ENCODE measurements around the gene DBH. TPM values are rescaled to one million over a fixed set of nuclear protein-coding genes. Genes with fewer than 3 reads are reported as not detected.

Gene DBH
- polyA plus RNA-seq, 1 donor (not counting 4 experiments of a cell fraction or from before 2014, with no cell fraction given) = not detected

DNA sequence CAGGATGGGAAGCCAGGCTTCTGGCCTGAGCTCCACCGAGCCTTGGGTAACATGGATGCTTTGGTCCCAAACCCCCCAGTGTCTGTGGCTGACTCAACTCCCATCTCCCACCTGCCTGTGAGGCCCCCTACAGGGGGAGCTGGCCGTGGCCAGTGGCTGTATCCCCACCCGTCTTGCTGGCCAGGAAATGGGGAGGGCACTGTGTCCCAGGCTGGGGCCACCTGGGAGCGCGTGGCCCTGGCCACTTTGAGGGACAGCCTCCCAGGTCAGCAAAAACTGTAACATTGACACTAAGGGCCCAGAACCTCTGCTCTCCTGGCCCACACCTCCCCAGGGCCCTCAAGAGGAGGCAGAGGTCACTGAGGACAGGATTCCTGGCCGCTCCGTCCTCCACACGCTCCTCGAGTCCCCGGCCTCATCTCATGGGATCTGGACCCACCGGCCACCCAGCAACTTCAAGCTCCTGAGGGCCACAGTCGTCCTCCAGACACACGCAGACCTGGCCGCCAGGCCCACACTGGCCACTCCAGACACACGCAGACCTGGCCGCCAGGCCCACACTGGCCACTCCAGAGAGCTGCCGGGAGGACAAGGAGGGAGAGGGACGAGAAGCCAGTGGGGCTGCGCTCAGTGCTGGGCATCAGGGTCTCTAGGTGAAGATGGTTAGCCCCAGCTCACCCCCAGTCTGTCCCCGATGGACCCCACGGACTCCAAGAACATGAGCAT, 44.2 kb downstream of the DBH start:
- no peak for TF ChIP-seq EZH2 (IDR thresholded peaks at IDR 0.05; ENCODE audit: low read length)
- TF ChIP-seq, protein P1, sequence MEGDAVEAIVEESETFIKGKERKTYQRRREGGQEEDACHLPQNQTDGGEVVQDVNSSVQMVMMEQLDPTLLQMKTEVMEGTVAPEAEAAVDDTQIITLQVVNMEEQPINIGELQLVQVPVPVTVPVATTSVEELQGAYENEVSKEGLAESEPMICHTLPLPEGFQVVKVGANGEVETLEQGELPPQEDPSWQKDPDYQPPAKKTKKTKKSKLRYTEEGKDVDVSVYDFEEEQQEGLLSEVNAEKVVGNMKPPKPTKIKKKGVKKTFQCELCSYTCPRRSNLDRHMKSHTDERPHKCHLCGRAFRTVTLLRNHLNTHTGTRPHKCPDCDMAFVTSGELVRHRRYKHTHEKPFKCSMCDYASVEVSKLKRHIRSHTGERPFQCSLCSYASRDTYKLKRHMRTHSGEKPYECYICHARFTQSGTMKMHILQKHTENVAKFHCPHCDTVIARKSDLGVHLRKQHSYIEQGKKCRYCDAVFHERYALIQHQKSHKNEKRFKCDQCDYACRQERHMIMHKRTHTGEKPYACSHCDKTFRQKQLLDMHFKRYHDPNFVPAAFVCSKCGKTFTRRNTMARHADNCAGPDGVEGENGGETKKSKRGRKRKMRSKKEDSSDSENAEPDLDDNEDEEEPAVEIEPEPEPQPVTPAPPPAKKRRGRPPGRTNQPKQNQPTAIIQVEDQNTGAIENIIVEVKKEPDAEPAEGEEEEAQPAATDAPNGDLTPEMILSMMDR (optimal IDR thresholded peaks at IDR 0.05 in 1 of 3, IDR thresholded peaks at IDR 0.05 in 1 of 3, conservative IDR thresholded peaks at IDR 0.05 in 1 of 3; ENCODE audit: extremely low read depth in 1 of 3, insufficient read depth in 2 of 3, low read length in 3 of 3) = no peak
- Histone ChIP-seq H4K20me1 (ENCODE audit: control insufficient read depth, extremely low read depth, insufficient read depth, low read length) (no peaks in the 10 kb centered on the region), H3K27me3 (ENCODE audit: control insufficient read depth, extremely low read depth, insufficient read depth, low read length) (peaks cover 2% of the 10 kb centered on the region), H3K79me2 (ENCODE audit: control insufficient read depth, insufficient read depth, low read length) (no peaks in the 10 kb centered on the region), H3K9ac (ENCODE audit: control insufficient read depth, extremely low read depth, insufficient read depth, low read length) (no peak overlapping the region), H3K36me3 (ENCODE audit: control insufficient read depth in 2 of 2, extremely low read depth in 1 of 2, insufficient read depth in 2 of 2, low read length in 2 of 2) (no peaks in the 10 kb centered on the region), H3K9me1 (ENCODE audit: control insufficient read depth, extremely low read depth, insufficient read depth, low read length) (no peaks in the 10 kb centered on the region), H3K9me3 (ENCODE audit: control insufficient read depth, low read depth, low read length) (no peaks in the 10 kb centered on the region), H3K4me3 (ENCODE audit: control insufficient read depth in 2 of 3, extremely low read depth in 1 of 3, insufficient read depth in 2 of 3, low read depth in 1 of 3, low read length in 3 of 3) (no peak overlapping the region), H3K4me1 (ENCODE audit: control insufficient read depth, extremely low read depth, insufficient read depth, low read length) (no peaks in the 10 kb centered on the region), H3K27ac (ENCODE audit: control insufficient read depth, insufficient read depth, low read length) (no peak overlapping the region), H3K4me2 (ENCODE audit: control insufficient read depth, extremely low read depth, insufficient read depth, low read depth, low read length) (no peak overlapping the region), H2AFZ (ENCODE audit: control insufficient read depth, low read length) (no peak overlapping the region)
- dilution Hi-C loops (cut with MboI; ENCODE audit: extremely low pct_ligation_motif_present, low sequenced_read_pairs) = no loop called here
- FAIRE-seq (no peak), DNase-seq (ENCODE audit: low read depth, low spot score) (no peak)

DNA sequence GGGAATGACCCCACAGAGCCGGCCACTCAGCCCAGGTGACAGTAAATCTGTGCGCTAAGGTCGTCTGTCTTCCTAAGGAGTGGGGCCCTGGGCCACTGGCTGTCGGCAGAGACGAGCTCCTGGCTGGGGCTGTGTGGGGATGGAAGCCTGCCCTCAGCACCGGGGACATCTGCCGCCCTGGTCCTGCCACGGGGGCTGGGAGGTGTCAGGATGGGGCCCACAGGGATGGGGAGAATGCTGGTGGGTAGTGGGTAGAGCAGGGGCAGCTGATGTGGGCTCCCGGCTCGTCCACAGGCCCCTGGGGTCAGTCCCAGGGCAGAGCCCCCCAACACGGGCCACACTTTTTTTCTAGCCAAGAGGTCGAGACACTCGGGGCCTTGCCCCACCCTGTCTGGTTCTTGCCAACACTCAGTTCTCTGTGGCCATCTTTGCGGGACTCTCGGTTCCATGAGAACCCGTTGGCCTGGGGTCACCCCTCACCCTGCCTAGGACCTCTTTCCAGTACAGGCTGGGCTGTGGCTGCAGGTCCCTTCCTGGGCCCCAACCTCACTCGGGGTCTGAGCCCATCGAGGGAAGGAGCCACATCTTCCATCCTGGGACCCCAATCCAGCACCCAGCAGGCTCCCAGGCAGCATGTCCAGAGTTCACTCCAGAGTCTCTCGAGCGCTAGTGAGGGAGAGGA, 45.0 kb downstream of the DBH start:
- H3K9ac ChIP-seq (ENCODE audit: control insufficient read depth, extremely low read depth, insufficient read depth, low read length) = no peak overlapping the region
- no peaks in the 10 kb centered on the region for H4K20me1 ChIP-seq (ENCODE audit: control insufficient read depth, extremely low read depth, insufficient read depth, low read length)
- dilution Hi-C loops (cut with MboI; ENCODE audit: extremely low pct_ligation_motif_present, low sequenced_read_pairs) = no loop called here
- no peak overlapping the region for H3K4me2 ChIP-seq (ENCODE audit: control insufficient read depth, extremely low read depth, insufficient read depth, low read depth, low read length)
- H3K4me3 ChIP-seq (ENCODE audit: control insufficient read depth in 2 of 3, extremely low read depth in 1 of 3, insufficient read depth in 2 of 3, low read depth in 1 of 3, low read length in 3 of 3) = no peak overlapping the region
- H3K79me2 ChIP-seq (ENCODE audit: control insufficient read depth, insufficient read depth, low read length) = no peaks in the 10 kb centered on the region
- H3K27me3 ChIP-seq (ENCODE audit: control insufficient read depth, extremely low read depth, insufficient read depth, low read length) = peaks cover 2% of the 10 kb centered on the region
- FAIRE-seq = no peak
- no peaks in the 10 kb centered on the region for H3K9me3 ChIP-seq (ENCODE audit: control insufficient read depth, low read depth, low read length)
- H3K4me1 ChIP-seq (ENCODE audit: control insufficient read depth, extremely low read depth, insufficient read depth, low read length) = no peaks in the 10 kb centered on the region
- DNase-seq (ENCODE audit: low read depth, low spot score) = no peak
- H3K36me3 ChIP-seq (ENCODE audit: control insufficient read depth in 2 of 2, extremely low read depth in 1 of 2, insufficient read depth in 2 of 2, low read length in 2 of 2) = no peaks in the 10 kb centered on the region
- H3K9me1 ChIP-seq (ENCODE audit: control insufficient read depth, extremely low read depth, insufficient read depth, low read length) = no peaks in the 10 kb centered on the region
- TF ChIP-seq, protein P1 (optimal IDR thresholded peaks at IDR 0.05 in 1 of 3, IDR thresholded peaks at IDR 0.05 in 1 of 3, conservative IDR thresholded peaks at IDR 0.05 in 1 of 3; ENCODE audit: extremely low read depth in 1 of 3, insufficient read depth in 2 of 3, low read length in 3 of 3) = no peak
- no peak for TF ChIP-seq EZH2 (IDR thresholded peaks at IDR 0.05; ENCODE audit: low read length)
- no peak overlapping the region for H3K27ac ChIP-seq (ENCODE audit: control insufficient read depth, insufficient read depth, low read length)
- H2AFZ ChIP-seq (ENCODE audit: control insufficient read depth, low read length) = no peak overlapping the region

Data from keratinocyte (primary cell).